ENCODE measurements around the gene PKN1. TPM values are rescaled to one million over a fixed set of nuclear protein-coding genes. Genes with fewer than 3 reads are reported as not detected.

Gene PKN1
- total and polyA plus RNA-seq, 2 of the 13 experiments (the other 11 are each of a cell fraction or from before 2014, with no cell fraction given), result 45.7 to 54.5 TPM

DNA sequence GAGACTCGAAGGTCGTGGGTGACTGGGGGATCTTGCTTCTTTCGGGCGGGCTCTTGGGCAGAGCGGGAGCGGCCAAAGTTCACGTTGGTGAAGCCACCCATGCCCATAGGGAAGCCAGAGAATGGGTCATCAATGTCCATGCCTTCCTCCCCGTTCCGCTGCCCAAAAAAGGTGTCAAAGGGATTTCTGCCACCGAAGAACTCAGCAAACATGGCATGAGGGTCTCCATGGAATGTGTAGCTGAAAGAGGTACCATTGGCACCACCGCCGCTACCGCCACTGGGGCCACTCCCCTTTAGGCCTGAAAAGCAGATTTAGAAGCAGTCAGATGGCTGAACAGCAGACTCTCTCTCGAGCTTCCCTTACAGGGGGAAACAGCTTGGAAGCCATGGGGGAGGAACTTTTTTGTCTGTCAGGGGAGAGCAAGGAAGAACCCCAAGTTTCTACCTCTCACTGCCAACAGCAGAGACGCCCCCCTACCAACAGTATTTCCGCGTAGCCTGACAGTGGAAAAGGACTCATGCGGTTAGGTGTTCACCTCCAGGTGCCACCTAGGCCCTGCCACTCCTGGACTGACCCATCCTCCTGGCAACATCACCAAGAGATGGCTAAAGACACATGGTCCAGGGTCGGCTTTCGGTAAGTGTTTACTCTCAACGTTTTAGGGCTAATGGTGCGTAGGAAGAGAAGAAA, 83.8 kb downstream of the PKN1 start:
- H3K27ac ChIP-seq (ENCODE audit: extremely low read length, insufficient read depth, low read length), result peak overlapping the region; percentile 91
- peak overlapping the region; percentile 91 to 98 (median 92) for H3K4me3 ChIP-seq (replicated peaks in 1 of 3; ENCODE audit: insufficient read depth in 1 of 3, low read depth in 2 of 3, low read length in 3 of 3)
- H4K20me1 ChIP-seq (ENCODE audit: insufficient read depth, low read length), result peaks cover 35% of the 10 kb centered on the region
- H3K4me2 ChIP-seq (ENCODE audit: low read depth, low read length), result peak overlapping the region; percentile 96
- no peak overlapping the region for H2AFZ ChIP-seq (ENCODE audit: low read length)
- intact Hi-C loops (cut with micrococcal nuclease; ENCODE audit: unreplicated experiment) (no loop called here), in situ Hi-C loops (cut with HindIII; ENCODE audit: extremely low pct_ligation_motif_present, low pct_unique_long_range_greater_than_20kb) (no loop called here)
- H3K79me2 ChIP-seq (ENCODE audit: insufficient read depth, low read length), result peaks cover 39% of the 10 kb centered on the region
- no peaks in the 10 kb centered on the region for H3K9me3 ChIP-seq (ENCODE audit: low read length)
- H3K4me1 ChIP-seq (ENCODE audit: insufficient read depth, low read length), result peaks cover 79% of the 10 kb centered on the region
- no peak for FAIRE-seq
- CTCF ChIA-PET (ENCODE audit: low intra/inter-chr PET ratio, low total read pairs), result no interaction called here
- H3K9ac ChIP-seq (ENCODE audit: insufficient read depth, low read depth, low read length), result peak overlapping the region; percentile 98
- DNase-seq (ENCODE audit: low spot score), result no peak
- BruUV-seq (replicated peaks), result no TSS peak
- no peak for ATAC-seq
- POLR2A ChIA-PET, result interaction anchor here (1.1 to 5.8 kb wide), 7 partner anchors 7 to 55 kb away, joined by 3 to 123 read pairs (median 26); partner anchors contain the start of genes GIPC1 and NDUFB7
- H3K36me3 ChIP-seq (replicated peaks in 1 of 2; ENCODE audit: control insufficient read depth in 1 of 2, insufficient read depth in 2 of 2, low read length in 2 of 2), result peaks cover 9 to 26% of the 10 kb centered on the region in 2 experiments
- H3K27me3 ChIP-seq (ENCODE audit: control insufficient read depth in 1 of 2, insufficient read depth in 2 of 2, low read length in 2 of 2), result no peaks in the 10 kb centered on the region; a peak in 1 of 5 replicates
- 0% methylated on average over 14 of the region's 22 CpGs for WGBS (ENCODE audit: low lambda C conversion rate)
- TF ChIP-seq, protein P1, sequence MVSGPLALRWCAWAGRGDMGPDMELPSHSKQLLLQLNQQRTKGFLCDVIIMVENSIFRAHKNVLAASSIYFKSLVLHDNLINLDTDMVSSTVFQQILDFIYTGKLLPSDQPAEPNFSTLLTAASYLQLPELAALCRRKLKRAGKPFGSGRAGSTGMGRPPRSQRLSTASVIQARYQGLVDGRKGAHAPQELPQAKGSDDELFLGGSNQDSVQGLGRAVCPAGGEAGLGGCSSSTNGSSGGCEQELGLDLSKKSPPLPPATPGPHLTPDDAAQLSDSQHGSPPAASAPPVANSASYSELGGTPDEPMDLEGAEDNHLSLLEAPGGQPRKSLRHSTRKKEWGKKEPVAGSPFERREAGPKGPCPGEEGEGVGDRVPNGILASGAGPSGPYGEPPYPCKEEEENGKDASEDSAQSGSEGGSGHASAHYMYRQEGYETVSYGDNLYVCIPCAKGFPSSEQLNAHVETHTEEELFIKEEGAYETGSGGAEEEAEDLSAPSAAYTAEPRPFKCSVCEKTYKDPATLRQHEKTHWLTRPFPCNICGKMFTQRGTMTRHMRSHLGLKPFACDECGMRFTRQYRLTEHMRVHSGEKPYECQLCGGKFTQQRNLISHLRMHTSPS (CRISPR knock-in tag; IDR thresholded peaks at IDR 0.05; ENCODE audit: low read depth), result 0 out of 2 replicates have a peak, but pooled peaks have one; percentile 37
- TF ChIP-seq HNF4A (CRISPR knock-in tag; IDR thresholded peaks at IDR 0.05) (0 out of 2 replicates have a peak, but pooled peaks have one; percentile 24), PHF8 (CRISPR knock-in tag; IDR thresholded peaks at IDR 0.05) (0 out of 2 replicates have a peak, but pooled peaks have one; percentile 22), PHF20 (CRISPR knock-in tag; IDR thresholded peaks at IDR 0.05) (0 out of 2 replicates have a peak, but pooled peaks have one; percentile 14)
- TF ChIP-seq, protein P2, sequence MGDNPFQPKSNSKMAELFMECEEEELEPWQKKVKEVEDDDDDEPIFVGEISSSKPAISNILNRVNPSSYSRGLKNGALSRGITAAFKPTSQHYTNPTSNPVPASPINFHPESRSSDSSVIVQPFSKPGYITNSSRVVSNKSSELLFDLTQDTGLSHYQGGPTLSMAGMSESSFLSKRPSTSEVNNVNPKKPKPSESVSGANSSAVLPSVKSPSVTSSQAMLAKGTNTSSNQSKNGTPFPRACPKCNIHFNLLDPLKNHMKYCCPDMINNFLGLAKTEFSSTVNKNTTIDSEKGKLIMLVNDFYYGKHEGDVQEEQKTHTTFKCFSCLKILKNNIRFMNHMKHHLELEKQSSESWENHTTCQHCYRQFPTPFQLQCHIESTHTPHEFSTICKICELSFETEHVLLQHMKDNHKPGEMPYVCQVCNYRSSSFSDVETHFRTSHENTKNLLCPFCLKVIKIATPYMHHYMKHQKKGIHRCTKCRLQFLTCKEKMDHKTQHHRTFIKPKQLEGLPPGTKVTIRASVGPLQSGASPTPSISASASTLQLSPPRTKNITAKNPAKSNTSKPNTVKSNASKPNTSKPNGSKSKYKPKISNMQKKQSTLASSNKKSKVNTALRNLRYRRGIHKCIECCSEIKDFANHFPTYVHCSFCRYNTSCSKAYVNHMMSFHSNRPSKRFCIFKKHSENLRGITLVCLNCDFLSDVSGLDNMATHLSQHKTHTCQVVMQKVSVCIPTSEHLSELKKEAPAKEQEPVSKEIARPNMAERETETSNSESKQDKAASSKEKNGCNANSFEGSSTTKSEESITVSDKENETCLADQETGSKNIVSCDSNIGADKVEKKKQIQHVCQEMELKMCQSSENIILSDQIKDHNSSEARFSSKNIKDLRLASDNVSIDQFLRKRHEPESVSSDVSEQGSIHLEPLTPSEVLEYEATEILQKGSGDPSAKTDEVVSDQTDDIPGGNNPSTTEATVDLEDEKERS (CRISPR knock-in tag; IDR thresholded peaks at IDR 0.05), result no peak
- TF ChIP-seq, protein P3, sequence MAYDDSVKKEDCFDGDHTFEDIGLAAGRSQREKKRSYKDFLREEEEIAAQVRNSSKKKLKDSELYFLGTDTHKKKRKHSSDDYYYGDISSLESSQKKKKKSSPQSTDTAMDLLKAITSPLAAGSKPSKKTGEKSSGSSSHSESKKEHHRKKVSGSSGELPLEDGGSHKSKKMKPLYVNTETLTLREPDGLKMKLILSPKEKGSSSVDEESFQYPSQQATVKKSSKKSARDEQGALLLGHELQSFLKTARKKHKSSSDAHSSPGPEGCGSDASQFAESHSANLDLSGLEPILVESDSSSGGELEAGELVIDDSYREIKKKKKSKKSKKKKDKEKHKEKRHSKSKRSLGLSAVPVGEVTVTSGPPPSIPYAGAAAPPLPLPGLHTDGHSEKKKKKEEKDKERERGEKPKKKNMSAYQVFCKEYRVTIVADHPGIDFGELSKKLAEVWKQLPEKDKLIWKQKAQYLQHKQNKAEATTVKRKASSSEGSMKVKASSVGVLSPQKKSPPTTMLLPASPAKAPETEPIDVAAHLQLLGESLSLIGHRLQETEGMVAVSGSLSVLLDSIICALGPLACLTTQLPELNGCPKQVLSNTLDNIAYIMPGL (CRISPR knock-in tag; IDR thresholded peaks at IDR 0.05; ENCODE audit: borderline replicate concordance in 1 of 2, low read depth in 1 of 2), result 0 out of 4 replicates have a peak, but pooled peaks of 1 of the 2 experiments have one; percentile 9
- TF ChIP-seq, protein P4, sequence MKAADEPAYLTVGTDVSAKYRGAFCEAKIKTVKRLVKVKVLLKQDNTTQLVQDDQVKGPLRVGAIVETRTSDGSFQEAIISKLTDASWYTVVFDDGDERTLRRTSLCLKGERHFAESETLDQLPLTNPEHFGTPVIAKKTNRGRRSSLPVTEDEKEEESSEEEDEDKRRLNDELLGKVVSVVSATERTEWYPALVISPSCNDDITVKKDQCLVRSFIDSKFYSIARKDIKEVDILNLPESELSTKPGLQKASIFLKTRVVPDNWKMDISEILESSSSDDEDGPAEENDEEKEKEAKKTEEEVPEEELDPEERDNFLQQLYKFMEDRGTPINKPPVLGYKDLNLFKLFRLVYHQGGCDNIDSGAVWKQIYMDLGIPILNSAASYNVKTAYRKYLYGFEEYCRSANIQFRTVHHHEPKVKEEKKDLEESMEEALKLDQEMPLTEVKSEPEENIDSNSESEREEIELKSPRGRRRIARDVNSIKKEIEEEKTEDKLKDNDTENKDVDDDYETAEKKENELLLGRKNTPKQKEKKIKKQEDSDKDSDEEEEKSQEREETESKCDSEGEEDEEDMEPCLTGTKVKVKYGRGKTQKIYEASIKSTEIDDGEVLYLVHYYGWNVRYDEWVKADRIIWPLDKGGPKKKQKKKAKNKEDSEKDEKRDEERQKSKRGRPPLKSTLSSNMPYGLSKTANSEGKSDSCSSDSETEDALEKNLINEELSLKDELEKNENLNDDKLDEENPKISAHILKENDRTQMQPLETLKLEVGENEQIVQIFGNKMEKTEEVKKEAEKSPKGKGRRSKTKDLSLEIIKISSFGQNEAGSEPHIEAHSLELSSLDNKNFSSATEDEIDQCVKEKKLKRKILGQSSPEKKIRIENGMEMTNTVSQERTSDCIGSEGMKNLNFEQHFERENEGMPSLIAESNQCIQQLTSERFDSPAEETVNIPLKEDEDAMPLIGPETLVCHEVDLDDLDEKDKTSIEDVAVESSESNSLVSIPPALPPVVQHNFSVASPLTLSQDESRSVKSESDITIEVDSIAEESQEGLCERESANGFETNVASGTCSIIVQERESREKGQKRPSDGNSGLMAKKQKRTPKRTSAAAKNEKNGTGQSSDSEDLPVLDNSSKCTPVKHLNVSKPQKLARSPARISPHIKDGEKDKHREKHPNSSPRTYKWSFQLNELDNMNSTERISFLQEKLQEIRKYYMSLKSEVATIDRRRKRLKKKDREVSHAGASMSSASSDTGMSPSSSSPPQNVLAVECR (CRISPR knock-in tag; IDR thresholded peaks at IDR 0.05; ENCODE audit: borderline replicate concordance), result peak; percentile 42; the same call in 1 of the 2 replicates
- TF ChIP-seq, protein P5, sequence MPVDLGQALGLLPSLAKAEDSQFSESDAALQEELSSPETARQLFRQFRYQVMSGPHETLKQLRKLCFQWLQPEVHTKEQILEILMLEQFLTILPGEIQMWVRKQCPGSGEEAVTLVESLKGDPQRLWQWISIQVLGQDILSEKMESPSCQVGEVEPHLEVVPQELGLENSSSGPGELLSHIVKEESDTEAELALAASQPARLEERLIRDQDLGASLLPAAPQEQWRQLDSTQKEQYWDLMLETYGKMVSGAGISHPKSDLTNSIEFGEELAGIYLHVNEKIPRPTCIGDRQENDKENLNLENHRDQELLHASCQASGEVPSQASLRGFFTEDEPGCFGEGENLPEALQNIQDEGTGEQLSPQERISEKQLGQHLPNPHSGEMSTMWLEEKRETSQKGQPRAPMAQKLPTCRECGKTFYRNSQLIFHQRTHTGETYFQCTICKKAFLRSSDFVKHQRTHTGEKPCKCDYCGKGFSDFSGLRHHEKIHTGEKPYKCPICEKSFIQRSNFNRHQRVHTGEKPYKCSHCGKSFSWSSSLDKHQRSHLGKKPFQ (CRISPR knock-in tag; IDR thresholded peaks at IDR 0.05; ENCODE audit: insufficient replicate concordance), result no peak

Data from HepG2 (cell line).